Left forelimb (tissue), 1 donor: Measurements from ENCODE around the gene GH2.
"Not testable (repeated sequence)": the region's sequence is repeated elsewhere in the genome, so short reads cannot be mapped to it uniquely, and the experiment has no call there.

Source experiments
- DNase-seq: peaks from one replicate; pipeline ENCODE4 v3.0.0-alpha.2; 2018; ENCODE audit warnings: low spot score

GH2 gene

GRCh38 chr17:63881935-63882601, at the start of gene GH2:
GH2 (minus strand) TSS chr17:63881944; CDS start chr17:63881801, 143 bp downstream.
- no peak for DNase-seq

GRCh38 chr17:63930951-63931575, 49.3 kb upstream of the GH2 start:
- DNase-seq: no peak

DNA sequence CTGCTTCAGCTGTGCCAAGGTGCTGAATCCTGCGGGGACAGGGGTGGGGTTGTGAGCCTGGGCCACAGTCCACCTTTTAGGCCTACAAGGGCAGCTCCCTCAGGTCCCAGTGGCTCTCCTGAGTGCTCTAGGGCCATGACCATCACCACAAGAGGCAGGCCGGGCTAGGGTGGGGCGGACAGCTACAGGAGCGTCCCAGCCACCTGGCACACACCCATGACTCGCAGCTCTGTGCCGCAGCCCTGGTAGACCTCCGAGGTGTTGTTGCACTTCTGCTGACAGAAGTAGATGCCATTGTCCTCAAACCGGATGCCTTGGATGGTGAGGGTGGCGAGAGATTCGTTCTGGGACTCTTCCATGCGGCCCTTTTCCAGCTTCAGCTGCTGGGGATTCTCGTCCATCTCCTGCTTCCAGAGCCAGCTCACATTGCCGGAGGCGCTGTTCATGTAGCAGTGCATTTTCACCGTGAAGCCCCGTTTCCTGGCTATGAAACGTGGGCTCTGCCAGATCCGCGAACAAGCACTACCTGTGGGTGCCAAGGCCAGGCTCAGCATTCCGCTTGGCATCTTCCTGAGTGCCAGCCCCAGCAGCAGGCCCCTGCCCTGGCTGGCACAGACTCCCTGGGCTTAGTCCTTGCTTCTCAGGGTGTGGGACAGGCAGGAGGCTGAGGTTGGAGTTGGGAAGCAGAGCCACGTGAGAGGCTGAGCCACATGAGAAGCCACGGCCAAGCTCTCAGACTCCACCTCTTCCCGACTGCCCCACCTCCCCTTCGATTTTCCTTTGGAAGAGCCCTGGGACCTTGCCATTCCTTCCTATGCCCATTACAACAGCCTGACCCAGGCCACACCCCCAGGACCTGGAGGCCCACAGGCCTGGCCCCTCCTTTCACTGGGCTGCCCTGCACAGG, 48.4 kb upstream of the GH2 start:
- no peak for DNase-seq

- no peak for DNase-seq
These were observed 47.4 kb upstream of the GH2 start for GRCh38 chr17:63928966-63929695.

DNA sequence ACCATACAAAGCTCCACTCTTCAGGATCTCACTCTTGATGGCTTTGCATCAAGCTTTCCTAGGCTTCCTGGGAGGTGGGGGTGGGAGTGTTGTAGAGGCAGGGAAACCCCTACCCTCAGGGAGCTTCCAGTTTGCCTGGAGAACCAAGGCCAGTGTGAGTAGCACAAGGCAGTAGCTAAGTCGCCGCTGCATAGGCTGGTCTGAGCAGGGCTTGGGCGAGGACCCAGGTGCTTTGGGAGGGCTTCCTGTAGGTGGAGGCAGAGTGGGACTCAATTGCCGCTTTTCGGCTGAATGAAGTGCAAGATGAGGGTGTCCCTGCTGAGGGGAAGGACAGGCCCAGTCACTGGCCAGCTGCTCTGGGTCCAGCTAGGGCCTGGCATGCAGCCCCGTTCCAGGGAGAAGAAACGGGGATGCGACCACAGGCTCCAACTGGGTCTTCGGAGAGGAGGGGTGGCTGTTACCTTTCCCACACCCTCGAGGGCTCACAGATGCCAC, 46.5 kb upstream of the GH2 start:
- no peak for DNase-seq

- no peak for DNase-seq
These were observed 45.9 kb upstream of the GH2 start for GRCh38 chr17:63927464-63928171.

GRCh38 chr17:63926164-63926563, 44.4 kb upstream of the GH2 start:
- no peak for DNase-seq

DNA sequence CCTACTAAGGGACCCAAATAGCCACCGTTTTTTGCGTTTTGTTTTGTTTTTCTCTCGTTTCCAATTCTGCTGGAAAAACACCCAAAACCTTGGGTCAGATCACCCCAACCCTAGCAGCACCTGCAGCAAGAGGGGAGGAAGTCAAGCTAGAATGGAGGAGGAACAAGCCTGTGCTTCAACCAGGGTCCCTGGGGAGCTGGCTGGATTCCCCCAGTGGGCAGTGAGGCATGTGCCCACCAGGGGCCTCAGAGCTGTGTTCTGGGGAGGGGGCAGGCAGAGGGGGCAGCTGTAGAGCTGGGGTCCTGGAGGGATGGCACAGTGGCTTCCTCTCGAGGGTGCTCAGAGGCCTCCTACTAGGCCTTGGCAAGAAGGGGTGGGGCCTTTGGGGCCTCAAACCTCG, 43.9 kb upstream of the GH2 start:
- DNase-seq: no peak

DNA sequence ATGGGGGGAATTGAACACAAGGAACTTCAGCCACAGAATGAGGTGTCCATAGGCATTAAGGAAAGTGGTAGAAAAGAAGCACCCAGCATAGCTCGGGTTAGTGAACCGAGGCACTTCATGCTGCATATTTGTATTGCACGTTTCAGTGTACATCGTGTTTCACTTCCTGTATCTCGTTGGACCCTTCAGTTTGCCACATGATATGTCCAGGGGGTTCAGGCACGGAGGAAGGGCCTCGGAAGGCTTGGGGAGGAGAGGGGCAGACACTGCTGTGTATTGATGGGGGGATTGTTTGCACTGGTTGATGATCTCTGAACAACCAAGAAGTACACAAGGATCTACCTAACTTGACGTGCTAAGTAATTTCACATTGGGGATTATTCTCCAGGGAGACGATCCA, 40.7 kb upstream of the GH2 start:
- DNase-seq: not testable (repeated sequence)

DNA sequence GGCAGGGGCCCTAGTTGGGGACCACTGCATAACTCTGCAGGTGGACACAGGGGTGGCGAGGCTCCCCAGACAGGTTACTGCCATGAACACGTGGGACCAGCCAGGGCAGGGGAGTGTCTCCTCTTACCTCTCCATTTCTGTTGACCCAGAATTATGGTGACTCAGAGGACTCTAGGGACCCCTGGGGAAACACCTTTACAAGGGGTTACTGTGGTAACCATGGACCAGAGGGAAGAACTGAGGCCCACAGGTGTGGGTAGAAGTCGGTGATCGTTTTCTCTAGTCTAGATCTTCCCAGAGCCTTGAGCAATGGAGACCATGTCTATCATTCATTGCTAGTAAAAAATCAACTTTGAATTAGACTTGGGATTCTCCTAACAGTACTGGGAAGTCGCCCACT, 39.0 kb upstream of the GH2 start:
- DNase-seq: not testable (repeated sequence)

DNA sequence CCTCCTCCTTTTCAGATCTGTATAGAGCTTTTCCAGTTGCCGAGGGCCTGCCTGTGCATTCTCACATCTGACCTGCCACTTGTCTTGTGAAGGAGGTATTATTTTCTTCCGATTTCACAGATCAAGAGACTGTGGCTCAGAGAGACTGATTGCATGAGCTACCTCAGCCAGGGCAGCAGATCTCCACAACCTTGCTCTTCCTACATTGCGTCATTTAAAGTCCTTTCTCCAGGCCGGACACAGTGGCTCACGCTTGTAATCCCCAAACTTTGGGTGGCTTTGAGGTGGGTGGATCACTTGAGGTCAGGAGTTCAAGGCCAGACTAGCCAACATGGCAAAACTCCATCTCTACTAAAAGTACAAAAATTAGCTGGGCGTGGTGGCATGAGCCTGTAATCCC, 38.3 kb upstream of the GH2 start:
- DNase-seq: not testable (repeated sequence)

DNA sequence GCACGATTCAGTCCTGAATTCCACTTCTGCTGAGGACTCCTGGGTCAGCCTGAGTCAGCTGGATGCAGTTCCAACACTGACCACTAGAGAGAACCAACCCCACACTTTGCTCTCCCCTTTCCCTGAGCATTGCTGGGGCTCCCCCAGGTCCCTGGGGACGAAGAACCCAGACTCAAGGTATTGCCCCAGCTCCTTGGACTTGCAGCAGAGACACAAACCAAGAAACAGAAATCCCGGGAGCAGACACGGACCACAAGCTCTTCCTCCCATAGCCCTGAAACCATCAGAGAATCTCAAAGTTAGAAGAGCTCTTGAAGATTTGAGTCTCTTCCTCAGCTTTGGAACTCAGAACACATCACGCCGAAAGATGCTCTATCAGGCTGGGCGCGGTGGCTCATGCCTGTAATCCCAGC, 37.6 kb upstream of the GH2 start:
- DNase-seq: no peak

DNA sequence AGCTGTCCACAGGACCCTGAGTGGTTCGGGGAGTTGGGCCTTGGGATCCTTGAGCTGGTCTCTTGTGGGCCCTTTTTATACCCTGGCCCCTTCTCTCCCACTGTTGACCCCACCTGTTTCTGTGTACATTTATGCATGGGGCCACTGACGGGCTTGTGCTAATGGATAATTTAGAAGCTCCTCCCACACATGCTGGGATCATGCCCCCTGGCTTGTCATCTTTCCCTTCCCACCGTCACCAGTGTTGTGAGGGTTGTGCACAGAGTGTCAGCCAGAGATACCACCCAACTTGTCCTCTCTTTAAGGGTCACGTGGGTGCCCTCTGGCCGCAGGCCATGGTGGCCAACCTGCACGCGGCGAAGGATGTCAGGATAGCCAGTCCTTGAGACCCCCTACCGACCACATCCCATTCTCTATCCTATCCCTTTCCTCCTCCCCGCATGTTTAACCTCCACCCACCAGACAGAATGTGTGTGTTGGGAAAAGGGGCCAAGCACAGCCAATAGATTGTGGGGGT, 37.1 kb upstream of the GH2 start, which contains the start of gene GH1:
Gene GH1 (minus strand): TSS at position 51 of the 517 bp plus-strand sequence. CDS start 63 bp downstream, outside the sequence.
- not testable (repeated sequence) for DNase-seq

GRCh38 chr17:63918305-63918704, 36.6 kb upstream of the GH2 start:
- no peak for DNase-seq

- DNase-seq: no peak
These were observed 35.9 kb upstream of the GH2 start for GRCh38 chr17:63917646-63918045.

- not testable (repeated sequence) for DNase-seq
These were observed 35.5 kb upstream of the GH2 start for GRCh38 chr17:63917206-63917605.

DNA sequence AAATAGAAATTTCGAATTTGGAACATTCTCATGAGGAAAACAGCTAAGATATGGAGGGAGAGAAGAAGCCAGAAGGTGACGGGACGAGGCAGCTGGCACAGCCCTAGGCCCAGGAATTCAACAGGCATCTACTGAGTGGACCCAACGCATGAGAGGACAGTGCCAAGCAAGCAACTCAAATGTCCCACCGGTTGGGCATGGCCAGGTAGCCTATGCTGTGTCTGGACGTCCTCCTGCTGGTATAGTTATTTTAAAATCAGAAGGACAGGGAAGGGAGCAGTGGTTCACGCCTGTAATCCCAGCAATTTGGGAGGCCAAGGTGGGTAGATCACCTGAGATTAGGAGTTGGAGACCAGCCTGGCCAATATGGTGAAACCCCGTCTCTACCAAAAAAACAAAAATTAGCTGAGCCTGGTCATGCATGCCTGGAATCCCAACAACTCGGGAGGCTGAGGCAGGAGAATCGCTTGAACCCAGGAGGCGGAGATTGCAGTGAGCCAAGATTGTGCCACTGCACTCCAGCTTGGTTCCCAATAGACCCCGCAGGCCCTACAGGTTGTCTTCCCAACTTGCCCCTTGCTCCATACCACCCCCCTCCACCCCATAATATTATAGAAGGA, 34.9 kb upstream of the GH2 start:
- no peak for DNase-seq

DNA sequence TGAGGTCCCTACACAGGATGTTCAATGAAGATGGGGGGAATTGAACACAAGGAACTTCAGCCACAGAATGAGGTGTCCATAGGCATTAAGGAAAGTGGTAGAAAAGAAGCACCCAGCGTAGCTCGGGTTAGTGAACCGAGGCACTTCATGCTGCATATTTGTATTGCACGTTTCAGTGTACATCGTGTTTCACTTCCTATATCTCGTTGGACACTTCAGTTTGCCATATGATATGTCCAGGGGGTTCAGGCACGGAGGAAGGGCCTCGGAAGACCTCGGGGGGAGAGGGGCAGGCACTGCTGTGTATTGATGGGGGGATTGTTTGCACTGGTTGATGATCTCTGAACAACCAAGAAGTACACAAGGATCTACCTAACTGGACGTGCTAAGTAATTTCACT, 34.0 kb upstream of the GH2 start:
- not testable (repeated sequence) for DNase-seq

DNA sequence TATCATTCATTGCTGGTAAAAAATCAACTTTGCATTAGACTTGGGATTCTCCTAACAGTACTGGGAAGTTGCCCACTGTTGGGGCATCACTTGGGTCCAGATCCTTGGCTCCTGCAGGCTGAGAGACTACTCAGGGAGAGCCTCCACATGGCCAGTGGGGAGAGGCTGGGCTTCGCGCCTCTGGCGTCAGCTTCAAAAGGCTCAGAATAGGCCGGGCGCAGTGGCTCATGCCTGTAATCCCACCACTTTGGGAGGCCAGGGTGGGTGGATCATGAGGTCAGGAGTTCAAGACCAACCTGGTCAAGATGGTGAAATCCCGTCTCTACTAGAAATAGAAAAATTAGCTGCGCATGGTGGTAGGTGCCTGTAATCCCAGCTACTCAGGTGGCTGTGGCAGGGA, 32.7 kb upstream of the GH2 start:
- DNase-seq: no peak

- DNase-seq: no peak
These were observed 29.9 kb upstream of the GH2 start for GRCh38 chr17:63911657-63912100.
